EH (cell line): ENCODE data around the gene GPER1.
"Not testable (repeated sequence)": the region's sequence is repeated elsewhere in the genome, so short reads cannot be mapped to it uniquely, and the experiment has no call there.

Experiments used
- DNase-seq: peaks from one replicate; pipeline ENCODE4 v3.0.0-alpha.2; 2015; ENCODE audit warnings: low read depth

The GPER1 gene

DNA sequence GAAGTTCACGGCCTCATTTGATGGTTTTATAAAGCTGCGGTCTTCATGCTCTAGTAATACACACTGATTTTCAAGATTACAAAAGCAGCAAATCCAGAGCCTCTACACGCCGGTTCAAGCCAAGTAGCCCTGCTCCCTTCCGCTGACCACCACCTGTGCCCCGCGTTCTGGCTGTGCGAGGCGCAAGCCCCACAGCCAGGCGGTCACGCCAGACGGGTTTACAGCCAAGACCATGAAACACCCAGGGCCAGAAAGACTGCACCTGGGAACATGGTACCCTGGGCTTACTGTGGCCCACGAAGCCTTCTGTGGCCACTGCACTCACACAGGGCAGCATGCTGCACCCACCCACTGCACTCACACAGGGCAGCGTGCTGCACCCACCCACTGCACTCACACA lies 33.6 kb downstream of the GPER1 start:
- DNase-seq, result no peak

GRCh38 chr7:1121886-1122831 lies 34.2 kb downstream of the GPER1 start:
- no peak for DNase-seq

- DNase-seq, result no peak
These were observed 35.1 kb downstream of the GPER1 start for GRCh38 chr7:1122832-1123501.

DNA sequence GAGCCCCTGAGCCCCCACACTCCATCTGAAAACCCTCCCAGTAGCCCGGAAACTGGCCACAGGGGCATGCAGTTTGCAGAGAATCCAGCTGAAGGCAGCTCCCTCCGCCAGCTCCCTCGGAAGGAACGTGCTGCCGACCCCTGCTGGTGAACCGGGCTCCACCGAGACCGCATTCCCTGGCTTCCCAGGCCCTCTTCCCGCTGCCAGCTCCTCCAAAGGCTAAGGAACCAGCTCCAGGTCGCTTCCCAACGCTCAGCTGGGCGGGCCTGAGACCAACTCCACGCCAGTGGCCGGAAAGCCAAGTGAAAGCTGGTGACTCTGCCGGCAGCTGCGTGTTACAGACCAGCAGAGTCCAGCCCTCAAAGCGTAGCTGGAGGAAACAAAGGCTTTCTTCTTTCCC lies 35.8 kb downstream of the GPER1 start:
- DNase-seq, result peak; percentile 69

- DNase-seq, result no peak
These were observed 36.3 kb downstream of the GPER1 start for GRCh38 chr7:1124164-1124563.

GRCh38 chr7:1124816-1125602 lies 37.1 kb downstream of the GPER1 start:
- DNase-seq, result no peak

DNA sequence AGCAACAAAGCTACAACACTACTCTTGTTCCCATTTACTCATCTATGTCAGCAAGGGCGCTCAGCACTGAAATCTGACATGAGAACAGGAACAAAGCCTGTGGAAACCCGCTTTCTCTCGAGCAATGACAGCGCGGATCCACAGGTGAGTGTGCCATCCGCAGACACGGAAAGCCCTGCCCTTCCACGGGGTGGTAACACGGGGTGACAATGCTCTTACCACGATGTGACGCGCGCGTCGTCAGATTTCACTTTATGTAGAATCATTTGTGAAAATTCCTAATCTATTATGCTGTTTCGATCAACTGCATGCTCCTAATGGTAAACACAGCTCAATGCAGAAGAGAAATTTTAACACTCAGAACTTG lies 37.7 kb downstream of the GPER1 start:
- DNase-seq, result no peak

- DNase-seq, result no peak
These were observed 39.1 kb downstream of the GPER1 start for GRCh38 chr7:1127001-1127400.

GRCh38 chr7:1129431-1129830 lies 41.5 kb downstream of the GPER1 start:
- DNase-seq, result no peak

- DNase-seq, result no peak
These were observed 42.4 kb downstream of the GPER1 start for GRCh38 chr7:1130021-1130990.

GRCh38 chr7:1131471-1132265 lies 43.8 kb downstream of the GPER1 start:
- DNase-seq, result no peak

DNA sequence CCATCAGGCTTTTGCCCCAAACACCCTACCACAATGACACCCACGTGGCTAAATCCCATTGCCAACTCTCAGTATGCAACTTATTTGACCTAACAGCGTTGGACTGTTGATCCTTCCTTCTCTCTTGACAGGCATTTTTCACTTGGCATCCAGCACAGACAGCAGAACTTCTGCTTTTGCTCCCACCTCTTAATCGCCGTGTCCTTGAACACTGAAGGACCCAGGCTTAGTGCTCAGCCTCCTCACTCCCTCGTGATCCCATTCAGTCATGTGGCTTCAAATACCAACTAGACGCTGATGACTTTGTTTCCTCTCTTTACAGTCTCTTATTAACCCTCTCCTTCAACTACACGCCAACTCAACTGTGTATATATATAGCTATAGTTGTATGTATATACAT lies 47.0 kb downstream of the GPER1 start:
- DNase-seq, result no peak

DNA sequence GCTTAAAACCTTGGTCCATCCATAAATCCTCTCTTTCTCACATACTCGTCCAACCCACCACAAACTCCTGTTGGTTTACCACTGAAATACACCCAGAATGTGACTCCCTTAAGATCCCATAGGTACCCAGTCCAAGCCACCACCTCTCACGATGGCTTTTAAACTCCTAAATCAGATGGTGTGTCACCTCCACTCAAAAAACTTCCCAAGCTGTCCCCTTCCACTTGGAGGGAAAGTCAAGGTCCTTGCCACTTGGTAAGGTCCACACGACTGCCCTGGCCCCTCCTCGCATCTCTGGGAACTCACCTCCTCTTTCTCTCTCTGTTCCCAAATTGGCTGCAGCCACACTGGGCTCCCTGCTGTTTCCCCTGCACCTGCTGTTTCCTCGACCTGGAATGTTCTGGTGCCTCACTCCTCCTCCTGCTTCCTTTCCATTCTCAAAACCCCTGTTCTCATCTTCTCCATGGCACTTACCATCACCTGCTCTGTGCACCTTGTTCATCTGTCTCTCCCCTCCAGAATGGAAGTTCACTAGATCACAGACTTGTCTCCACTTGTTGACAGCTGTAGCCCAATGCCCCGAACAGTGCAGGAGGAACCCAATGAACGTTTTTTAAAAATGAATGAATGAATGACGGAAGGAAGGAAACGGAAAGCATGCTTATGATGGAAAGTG lies 49.1 kb downstream of the GPER1 start:
- DNase-seq, result no peak

DNA sequence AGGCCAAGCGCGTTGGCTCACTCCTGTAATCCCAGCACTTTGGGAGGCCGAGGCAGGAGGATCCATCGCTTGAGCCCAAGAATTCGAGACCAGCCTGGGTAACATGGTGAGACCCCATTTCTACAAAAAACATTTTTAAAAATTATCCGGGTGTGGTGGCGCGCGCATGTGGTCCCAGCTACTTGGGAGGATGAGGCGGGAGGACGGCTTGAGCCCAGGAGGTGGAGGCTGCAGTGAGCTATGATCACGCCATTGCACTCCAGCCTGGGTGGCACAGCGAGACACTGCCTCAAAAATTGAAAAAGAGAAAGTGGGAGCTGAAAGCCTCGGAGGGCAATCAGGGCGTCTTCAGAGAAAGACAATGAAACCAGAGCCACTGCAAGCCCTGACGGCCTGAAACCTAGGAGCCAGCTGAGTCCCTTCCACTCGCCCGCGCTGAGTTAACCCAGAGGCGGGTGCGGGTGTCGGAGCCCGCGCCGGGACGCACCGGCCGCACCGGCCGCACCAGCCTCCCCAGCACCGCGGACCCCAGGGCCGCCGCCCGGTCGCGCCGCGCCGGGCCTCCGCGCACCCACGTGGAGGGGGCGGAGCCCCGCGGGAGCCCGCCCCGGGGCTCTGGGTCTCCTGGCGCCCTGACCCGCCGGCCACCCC lies 49.7 kb downstream of the GPER1 start:
- no peak for DNase-seq

DNA sequence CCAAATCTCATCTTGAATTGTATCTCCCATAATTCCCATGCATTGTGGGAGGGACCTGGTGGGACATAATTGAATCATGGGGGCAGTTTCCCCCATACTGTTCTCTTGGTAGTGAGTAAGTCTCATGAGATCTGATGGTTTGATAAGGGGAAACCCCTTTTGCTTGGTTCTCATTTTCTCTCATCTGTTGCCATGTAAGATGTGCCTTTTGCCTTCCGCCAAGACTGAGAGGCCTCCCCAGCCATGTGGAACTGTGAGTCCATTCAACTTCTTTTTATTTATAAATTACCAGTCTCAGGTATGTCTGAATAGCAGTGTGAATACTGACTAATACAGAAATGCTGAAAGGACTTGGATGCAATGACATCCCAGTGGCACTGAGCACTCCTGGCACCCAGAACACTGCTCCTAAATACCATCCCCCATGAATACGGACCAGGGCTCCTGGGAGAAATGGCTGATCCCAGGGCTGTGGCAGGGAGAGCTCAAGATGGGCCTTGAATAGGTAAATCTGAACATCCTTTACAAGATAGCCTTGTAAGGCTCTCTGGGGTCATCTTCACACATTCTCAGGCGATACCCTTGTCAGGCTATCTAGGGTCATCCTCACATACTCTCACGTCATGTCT lies 52.7 kb downstream of the GPER1 start:
- DNase-seq, result no peak

- no peak for DNase-seq
These were observed 53.7 kb downstream of the GPER1 start for GRCh38 chr7:1141651-1142050.

GRCh38 chr7:1142051-1142635 lies 54.2 kb downstream of the GPER1 start:
- peak; percentile 24 for DNase-seq

GRCh38 chr7:1143031-1143430 lies 55.1 kb downstream of the GPER1 start:
- DNase-seq, result not testable (repeated sequence)
